Neural progenitor cell (in vitro differentiated cells): ENCODE data around the gene TNFRSF18. TPM values are rescaled to one million over a fixed set of nuclear protein-coding genes. Genes with fewer than 3 reads are reported as not detected.

Experiments used
- DNase-seq: peaks from one replicate; pipeline ENCODE4 v3.0.0-alpha.2; 2016; ENCODE audit warnings: low spot score
- H2AFZ ChIP-seq: fragments of 200-600 bp; sonication (generic); replicated peaks from 2 replicates; pipeline ENCODE4 v1.6.1; 2016; ENCODE audit warnings: antibody characterized with exemption
- H3F3A ChIP-seq: fragments of 200-600 bp; sonication (generic); 2 replicates; pipeline ENCODE4 v1.6.1; 2016; ENCODE audit warnings: antibody characterized with exemption, low read depth
- H3K27ac ChIP-seq: fragments of 200-600 bp; sonication (generic); 2 replicates; pipeline ENCODE4 v1.5.1; 2016; ENCODE audit warnings: mild to moderate bottlenecking
- H3K27me3 ChIP-seq: fragments of 200-600 bp; sonication (generic); 2 replicates; pipeline ENCODE4 v1.6.1; 2016; ENCODE audit warnings: mild to moderate bottlenecking, moderate library complexity
- H3K36me3 ChIP-seq: fragments of 200-600 bp; sonication (generic); 2 replicates; pipeline ENCODE4 v1.5.1; 2016
- H3K4me1 ChIP-seq: fragments of 200-600 bp; sonication (generic); 2 replicates; pipeline ENCODE4 v1.6.1; 2016; ENCODE audit warnings: mixed run types
- H3K4me2 ChIP-seq: fragments of 200-600 bp; sonication (generic); 2 replicates; pipeline ENCODE4 v1.6.1; 2016
- H3K4me3 ChIP-seq: fragments of 200-600 bp; sonication (generic); 2 replicates; pipeline ENCODE4 v1.5.1; 2016
- H3K79me2 ChIP-seq: fragments of 200-600 bp; sonication (generic); 2 replicates; pipeline ENCODE4 v1.6.1; 2016; ENCODE audit warnings: low read depth
- H3K9ac ChIP-seq: fragments of 200-600 bp; sonication (generic); 2 replicates; pipeline ENCODE4 v1.6.1; 2016
- H3K9me3 ChIP-seq: fragments of 200-600 bp; sonication (generic); 2 replicates; pipeline ENCODE4 v1.5.1; 2016; ENCODE audit warnings: low read depth
- H4K20me1 ChIP-seq: fragments of 200-600 bp; sonication (generic); 2 replicates; pipeline ENCODE4 v1.6.1; 2016; ENCODE audit warnings: low read depth
- H3K27ac Mint-ChIP-seq: 3 replicates; pipeline ENCODE4 v1.8.0; 2021; ENCODE audit warnings: mixed read lengths
- H3K27me3 Mint-ChIP-seq: 2 replicates; pipeline ENCODE4 v1.8.0; 2022; ENCODE audit warnings: low read depth, mild to moderate bottlenecking, inconsistent platforms, moderate library complexity, mixed read lengths; ENCODE audit not compliant: insufficient read depth
- H3K36me3 Mint-ChIP-seq: 3 replicates; pipeline ENCODE4 v1.8.0; 2021; ENCODE audit warnings: mixed read lengths
- H3K4me1 Mint-ChIP-seq: 3 replicates; pipeline ENCODE4 v1.8.0; 2021; ENCODE audit warnings: mixed read lengths
- H3K4me3 Mint-ChIP-seq: 3 replicates; pipeline ENCODE4 v1.8.0; 2021; ENCODE audit warnings: mild to moderate bottlenecking, moderate library complexity, mixed read lengths
- H3K9me3 Mint-ChIP-seq: 3 replicates; pipeline ENCODE4 v1.8.0; 2020; ENCODE audit warnings: mixed read lengths
- EZH2 ChIP-seq: fragments of 200-600 bp; sonication (generic); IDR thresholded peaks from 2 replicates; pipeline ENCODE4 v1.6.1; 2017; ENCODE audit warnings: antibody characterized with exemption, mild to moderate bottlenecking, moderate library complexity
- EZH2phosphoT487 ChIP-seq: fragments of 200-600 bp; sonication (generic); IDR thresholded peaks from 2 replicates; pipeline ENCODE4 v1.6.1; 2017; ENCODE audit warnings: antibody characterized with exemption
- total RNA-seq: library from RNA; depleted of rRNA; stranded (reverse); fragments of >200 nt; gene quantifications from 2 replicates; pipeline ENCODE4 v1.2.3, GENCODE V29; 2015; ENCODE audit warnings: low replicate concordance
- TF ChIP-seq, protein P1 (sequence below): fragments of 200-600 bp; sonication (generic); IDR thresholded peaks from 2 replicates; pipeline ENCODE4 v1.5.1; 2017; ENCODE audit warnings: antibody characterized with exemption, mild to moderate bottlenecking

The TNFRSF18 gene
- total RNA-seq, 1 donor from 2014 or later = not detected

DNA sequence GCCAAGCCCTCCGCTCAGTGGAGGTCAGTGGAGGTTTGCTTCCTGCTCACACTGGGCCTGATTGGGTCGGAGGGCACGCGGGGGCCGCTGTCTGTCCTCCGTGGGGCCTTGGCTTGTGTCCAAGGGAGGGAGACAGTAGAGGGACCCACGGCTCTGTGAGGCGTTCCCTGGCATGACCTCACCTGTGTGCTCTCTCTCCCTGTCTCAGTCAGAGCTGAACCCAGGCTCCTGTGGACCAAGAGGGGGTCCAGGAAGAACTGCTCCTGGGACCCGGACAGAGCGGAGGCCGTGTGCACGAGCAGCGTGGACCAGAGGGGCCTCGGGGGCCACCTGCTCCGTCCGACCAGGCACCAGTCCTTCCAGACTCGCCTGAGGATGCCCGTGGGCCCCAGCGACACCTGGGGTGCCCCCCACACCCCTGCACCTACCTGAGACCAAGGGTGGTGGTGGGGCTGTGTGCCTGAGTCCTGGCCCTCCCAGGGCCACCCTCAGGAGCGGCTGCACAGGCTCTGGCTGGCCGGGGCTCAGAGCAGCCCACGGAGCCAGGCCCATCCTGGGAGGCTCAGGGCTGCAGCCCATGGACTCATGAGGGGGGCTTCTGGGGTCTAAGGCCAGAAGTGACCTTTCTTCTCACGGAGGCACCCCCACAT lies 46.0 kb downstream of the TNFRSF18 start:
- H3K27me3 Mint-ChIP-seq = peaks cover 14% of the 10 kb centered on the region
- H3K9me3 ChIP-seq = no peaks in the 10 kb centered on the region
- peaks cover 24% of the 10 kb centered on the region for H3F3A ChIP-seq
- H3K9ac ChIP-seq = no peak overlapping the region
- H3K27ac Mint-ChIP-seq = no peak overlapping the region
- no peak overlapping the region for H2AFZ ChIP-seq
- peaks cover 30% of the 10 kb centered on the region for H3K4me1 ChIP-seq
- TF ChIP-seq, protein P1, sequence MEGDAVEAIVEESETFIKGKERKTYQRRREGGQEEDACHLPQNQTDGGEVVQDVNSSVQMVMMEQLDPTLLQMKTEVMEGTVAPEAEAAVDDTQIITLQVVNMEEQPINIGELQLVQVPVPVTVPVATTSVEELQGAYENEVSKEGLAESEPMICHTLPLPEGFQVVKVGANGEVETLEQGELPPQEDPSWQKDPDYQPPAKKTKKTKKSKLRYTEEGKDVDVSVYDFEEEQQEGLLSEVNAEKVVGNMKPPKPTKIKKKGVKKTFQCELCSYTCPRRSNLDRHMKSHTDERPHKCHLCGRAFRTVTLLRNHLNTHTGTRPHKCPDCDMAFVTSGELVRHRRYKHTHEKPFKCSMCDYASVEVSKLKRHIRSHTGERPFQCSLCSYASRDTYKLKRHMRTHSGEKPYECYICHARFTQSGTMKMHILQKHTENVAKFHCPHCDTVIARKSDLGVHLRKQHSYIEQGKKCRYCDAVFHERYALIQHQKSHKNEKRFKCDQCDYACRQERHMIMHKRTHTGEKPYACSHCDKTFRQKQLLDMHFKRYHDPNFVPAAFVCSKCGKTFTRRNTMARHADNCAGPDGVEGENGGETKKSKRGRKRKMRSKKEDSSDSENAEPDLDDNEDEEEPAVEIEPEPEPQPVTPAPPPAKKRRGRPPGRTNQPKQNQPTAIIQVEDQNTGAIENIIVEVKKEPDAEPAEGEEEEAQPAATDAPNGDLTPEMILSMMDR = no peak
- TF ChIP-seq EZH2 (no peak), EZH2phosphoT487 (no peak)
- H3K79me2 ChIP-seq = no peaks in the 10 kb centered on the region
- no peaks in the 10 kb centered on the region for H3K36me3 ChIP-seq
- no peak overlapping the region for H3K4me3 Mint-ChIP-seq
- no peak for DNase-seq
- peaks cover 35% of the 10 kb centered on the region for H3K27me3 ChIP-seq
- H3K27ac ChIP-seq = no peak overlapping the region
- no peaks in the 10 kb centered on the region for H4K20me1 ChIP-seq
- H3K4me2 ChIP-seq = no peak overlapping the region
- no peak overlapping the region for H3K4me3 ChIP-seq
- H3K4me1 Mint-ChIP-seq = peaks cover 9% of the 10 kb centered on the region
- H3K9me3 Mint-ChIP-seq = peaks cover 2% of the 10 kb centered on the region
- H3K36me3 Mint-ChIP-seq = no peaks in the 10 kb centered on the region

GRCh38 chr1:1157914-1158710 lies 48.3 kb downstream of the TNFRSF18 start:
- no peak overlapping the region for H3K4me3 Mint-ChIP-seq

GRCh38 chr1:1157426-1157913 lies 48.9 kb downstream of the TNFRSF18 start:
- DNase-seq = peak; percentile 72
- H3K4me3 Mint-ChIP-seq = peak overlapping the region; percentile 58

More at GRCh38 chr1:1157914-1158710, 48.3 kb downstream of the TNFRSF18 start:
- H3F3A ChIP-seq = peaks cover 15% of the 10 kb centered on the region
- peak overlapping the region; percentile 61 for H3K4me3 ChIP-seq
- peaks cover 21% of the 10 kb centered on the region for H3K4me1 ChIP-seq
- H3K79me2 ChIP-seq = no peaks in the 10 kb centered on the region
- Mint-ChIP-seq H3K4me1 (peaks cover 3% of the 10 kb centered on the region), H3K27ac (no peak overlapping the region), H3K36me3 (peaks cover 5% of the 10 kb centered on the region), H3K9me3 (peaks cover 17% of the 10 kb centered on the region), H3K27me3 (peaks cover 22% of the 10 kb centered on the region)
- DNase-seq = peak; percentile 77
- no peak overlapping the region for H3K9ac ChIP-seq
- H3K4me2 ChIP-seq = peak overlapping the region; percentile 99
- H3K36me3 ChIP-seq = no peaks in the 10 kb centered on the region
- no peaks in the 10 kb centered on the region for H4K20me1 ChIP-seq
- H3K27ac ChIP-seq = no peak overlapping the region
- H3K9me3 ChIP-seq = no peaks in the 10 kb centered on the region
- H2AFZ ChIP-seq = no peak overlapping the region
- peaks cover 12% of the 10 kb centered on the region for H3K27me3 ChIP-seq
- no peak for TF ChIP-seq EZH2
- no peak for TF ChIP-seq EZH2phosphoT487
- TF ChIP-seq, protein P1 = no peak

More at GRCh38 chr1:1157426-1157913, 48.9 kb downstream of the TNFRSF18 start:
- Histone ChIP-seq H3K4me3 (peak overlapping the region; percentile 61), H3K79me2 (no peaks in the 10 kb centered on the region), H3K4me1 (peaks cover 19% of the 10 kb centered on the region), H3F3A (peaks cover 22% of the 10 kb centered on the region), H3K9ac (no peak overlapping the region), H3K27me3 (peaks cover 6% of the 10 kb centered on the region), H3K27ac (no peak overlapping the region), H3K9me3 (no peaks in the 10 kb centered on the region), H4K20me1 (no peaks in the 10 kb centered on the region), H2AFZ (no peak overlapping the region), H3K4me2 (peak overlapping the region; percentile 99), H3K36me3 (no peaks in the 10 kb centered on the region)
- Mint-ChIP-seq H3K4me1 (peaks cover 3% of the 10 kb centered on the region), H3K9me3 (peaks cover 23% of the 10 kb centered on the region), H3K36me3 (peaks cover 8% of the 10 kb centered on the region), H3K27ac (no peak overlapping the region), H3K27me3 (peaks cover 27% of the 10 kb centered on the region)
- TF ChIP-seq EZH2 (no peak), EZH2phosphoT487 (no peak)
- TF ChIP-seq, protein P1 = no peak
